ENCODE measurements around the gene CD8B2. TPM values are rescaled to one million over a fixed set of nuclear protein-coding genes. Genes with fewer than 3 reads are reported as not detected.
"Not testable (repeated sequence)": the region's sequence is repeated elsewhere in the genome, so short reads cannot be mapped to it uniquely, and the experiment has no call there.

Gene CD8B2
- total RNA-seq, 1 donor from 2014 or later = not detected

- DNase-seq (ENCODE audit: low read depth in 2 of 2) = no peak
Measured at GRCh38 chr2:106551417-106552130, 64.4 kb downstream of the CD8B2 start.

- no peak for DNase-seq (ENCODE audit: low read depth in 2 of 2)
Measured at GRCh38 chr2:106552921-106553320, 65.8 kb downstream of the CD8B2 start.

- DNase-seq (ENCODE audit: low read depth in 2 of 2) = no peak
Measured at GRCh38 chr2:106553321-106553720, 66.2 kb downstream of the CD8B2 start.

GRCh38 chr2:106554411-106554810 is 67.2 kb downstream of the CD8B2 start:
- DNase-seq (ENCODE audit: low read depth in 2 of 2) = no peak

GRCh38 chr2:106555053-106555452 is 67.9 kb downstream of the CD8B2 start:
- DNase-seq (ENCODE audit: low read depth in 2 of 2) = no peak

- DNase-seq (ENCODE audit: low read depth in 2 of 2) = not testable (repeated sequence)
Measured at GRCh38 chr2:106559786-106560185, 72.6 kb downstream of the CD8B2 start.

- peak in 1 of 2 donors; percentile 15 for DNase-seq (ENCODE audit: low read depth in 2 of 2)
Measured at GRCh38 chr2:106560773-106561172, 73.6 kb downstream of the CD8B2 start.

- DNase-seq (ENCODE audit: low read depth in 2 of 2) = no peak
Measured at GRCh38 chr2:106561356-106561755, 74.2 kb downstream of the CD8B2 start.

GRCh38 chr2:106561803-106562202 is 74.6 kb downstream of the CD8B2 start:
- DNase-seq (ENCODE audit: low read depth in 2 of 2) = peak in 1 of 2 donors; percentile 17

GRCh38 chr2:106562268-106563186 is 75.4 kb downstream of the CD8B2 start:
- DNase-seq (ENCODE audit: low read depth in 2 of 2) = no peak

GRCh38 chr2:106563195-106563594 is 76.0 kb downstream of the CD8B2 start:
- DNase-seq (ENCODE audit: low read depth in 2 of 2) = no peak

GRCh38 chr2:106565599-106565998 is 78.4 kb downstream of the CD8B2 start:
- DNase-seq (ENCODE audit: low read depth in 2 of 2) = no peak

- DNase-seq (ENCODE audit: low read depth in 2 of 2) = no peak
Measured at GRCh38 chr2:106566050-106566449, 78.9 kb downstream of the CD8B2 start.

GRCh38 chr2:106566484-106566883 is 79.3 kb downstream of the CD8B2 start:
- DNase-seq (ENCODE audit: low read depth in 2 of 2) = not testable (repeated sequence)

GRCh38 chr2:106570316-106570715 is 83.2 kb downstream of the CD8B2 start:
- no peak for DNase-seq (ENCODE audit: low read depth in 2 of 2)

Other genes starting within 250 kb of the CD8B2 start
- gene RGPD3, start 19.0 kb upstream of the CD8B2 start, total RNA-seq = 0.13 and 0.25 TPM in 2 replicates